ENCODE data around the gene DRGX.

- TF ChIP-seq POLR2A (IDR thresholded peaks at IDR 0.05; ENCODE audit: low read depth, low read length) (no peak), CTCF (IDR thresholded peaks at IDR 0.05; ENCODE audit: extremely low read depth in 1 of 2, insufficient read depth in 1 of 2, low read depth in 1 of 2, low read length in 2 of 2) (no peak), FOS (IDR thresholded peaks at IDR 0.05; ENCODE audit: borderline replicate concordance, insufficient read depth, low read length) (no peak), MAX (IDR thresholded peaks at IDR 0.05; ENCODE audit: insufficient read depth, insufficient read length) (no peak)
Observed at GRCh38 chr10:49314806-49315205, 81.1 kb downstream of the DRGX start.

Data from endothelial cell of umbilical vein (primary cell).